Hepatocyte (in vitro differentiated cells): ENCODE measurements around the gene SLC17A2. TPM values are rescaled to one million over a fixed set of nuclear protein-coding genes. Genes with fewer than 3 reads are reported as not detected.

Source experiments
- DNase-seq: peaks from one replicate; pipeline ENCODE4 v3.0.0-alpha.2; 2016; ENCODE audit warnings: low spot score
- H2AFZ ChIP-seq: fragments of 200-600 bp; sonication (generic); 2 replicates; pipeline ENCODE4 v1.6.0; 2016; ENCODE audit warnings: antibody characterized with exemption, mild to moderate bottlenecking
- H3K27ac ChIP-seq: fragments of 200-600 bp; sonication (generic); 2 replicates; pipeline ENCODE4 v1.5.1; 2016; ENCODE audit warnings: mild to moderate bottlenecking
- H3K27me3 ChIP-seq: fragments of 200-600 bp; sonication (generic); 2 replicates; pipeline ENCODE4 v1.6.1; 2016
- H3K36me3 ChIP-seq: fragments of 200-600 bp; sonication (generic); replicated peaks from 2 replicates; pipeline ENCODE4 v1.5.1; 2016; ENCODE audit warnings: low read depth; ENCODE audit not compliant: insufficient read depth
- H3K4me1 ChIP-seq: fragments of 200-600 bp; sonication (generic); 2 replicates; pipeline ENCODE4 v1.5.1; 2016; ENCODE audit warnings: mild to moderate bottlenecking, moderate library complexity; ENCODE audit not compliant: insufficient read depth
- H3K4me2 ChIP-seq: fragments of 200-600 bp; sonication (generic); 2 replicates; pipeline ENCODE4 v1.6.0; 2016
- H3K4me3 ChIP-seq: fragments of 200-600 bp; sonication (generic); 2 replicates; pipeline ENCODE4 v1.5.1; 2016; ENCODE audit warnings: mild to moderate bottlenecking
- H3K79me2 ChIP-seq: fragments of 200-600 bp; sonication (generic); 2 replicates; pipeline ENCODE4 v1.6.0; 2017; ENCODE audit warnings: mild to moderate bottlenecking
- H3K9me2 ChIP-seq: fragments of 200-600 bp; sonication (generic); replicated peaks from 2 replicates; pipeline ENCODE4 v1.6.0; 2017; ENCODE audit warnings: mild to moderate bottlenecking; ENCODE audit not compliant: insufficient read depth
- H3K9me3 ChIP-seq: fragments of 200-600 bp; sonication (generic); 2 replicates; pipeline ENCODE4 v1.5.1; 2016; ENCODE audit warnings: low read depth, mild to moderate bottlenecking
- H4K20me1 ChIP-seq: fragments of 200-600 bp; sonication (generic); 2 replicates; pipeline ENCODE4 v1.6.0; 2016; ENCODE audit warnings: mild to moderate bottlenecking; ENCODE audit not compliant: insufficient read depth, poor library complexity, severe bottlenecking
- CTCF ChIP-seq: fragments of 200-600 bp; sonication (generic); IDR thresholded peaks from 2 replicates; pipeline ENCODE4 v1.5.1; 2016; ENCODE audit warnings: antibody characterized with exemption, mild to moderate bottlenecking; ENCODE audit not compliant: poor library complexity
- EZH2 ChIP-seq: fragments of 200-600 bp; sonication (generic); IDR thresholded peaks from 2 replicates; pipeline ENCODE4 v1.6.1; 2016; ENCODE audit warnings: antibody characterized with exemption, mild to moderate bottlenecking, borderline replicate concordance
- EZH2phosphoT487 ChIP-seq: fragments of 200-600 bp; sonication (generic); IDR thresholded peaks from one replicate; pipeline ENCODE4 v1.6.1; 2018; ENCODE audit warnings: antibody characterized with exemption, mild to moderate bottlenecking, low read depth, moderate library complexity; ENCODE audit not compliant: unreplicated experiment, severe bottlenecking
- WGBS: methylation state at CpG from one replicate; pipeline ENCODE4 v1.1.6; 2016; ENCODE audit warnings: low lambda C conversion rate; ENCODE audit errors: missing lambda C conversion rate; 5-methylcytosine and 5-hydroxymethylcytosine counted together
- polyA plus RNA-seq: library from polyadenylated mRNA; unstranded; fragments of >200 nt; fragmentation: Nextera tagmentation; extraction: Ambion mirVana; gene quantifications from 2 replicates; pipeline ENCODE4 v1.2.1, GENCODE V29; 2016
- total RNA-seq: library from RNA; depleted of rRNA; stranded (reverse); fragments of >200 nt; gene quantifications from 2 replicates; pipeline ENCODE4 v1.2.3, GENCODE V29; 2014

SLC17A2 gene
- total and polyA plus RNA-seq, 2 experiments from 2014 or later, result 2.8 to 6.4 TPM

GRCh38 chr6:25942561-25943147, 12.2 kb upstream of the SLC17A2 start:
- no peaks in the 10 kb centered on the region for H3K9me3 ChIP-seq
- no peaks in the 10 kb centered on the region for H3K27me3 ChIP-seq
- DNase-seq, result peak; percentile 48
- H3K4me2 ChIP-seq, result no peak overlapping the region
- TF ChIP-seq EZH2phosphoT487 (no peak), CTCF (peak; percentile 73), EZH2 (no peak)
- no peaks in the 10 kb centered on the region for H3K4me1 ChIP-seq
- H3K27ac ChIP-seq, result no peak overlapping the region
- H3K4me3 ChIP-seq, result no peak overlapping the region
- no peak overlapping the region for H2AFZ ChIP-seq
- WGBS, result 44% methylated on average over 3 of the region's 3 CpGs
- no peaks in the 10 kb centered on the region for H3K79me2 ChIP-seq
- H4K20me1 ChIP-seq, result no peaks in the 10 kb centered on the region
- no peaks in the 10 kb centered on the region for H3K9me2 ChIP-seq
- no peaks in the 10 kb centered on the region for H3K36me3 ChIP-seq

GRCh38 chr6:25939593-25939992, 9.1 kb upstream of the SLC17A2 start:
- H3K4me2 ChIP-seq, result no peak overlapping the region
- no peak overlapping the region for H2AFZ ChIP-seq
- no peaks in the 10 kb centered on the region for H3K27me3 ChIP-seq
- 79% methylated on average over 2 of the region's 2 CpGs for WGBS
- TF ChIP-seq EZH2phosphoT487 (no peak), EZH2 (no peak), CTCF (no peak)
- no peaks in the 10 kb centered on the region for H3K36me3 ChIP-seq
- no peaks in the 10 kb centered on the region for H4K20me1 ChIP-seq
- H3K4me1 ChIP-seq, result no peaks in the 10 kb centered on the region
- no peak for DNase-seq
- no peak overlapping the region for H3K27ac ChIP-seq
- H3K4me3 ChIP-seq, result no peak overlapping the region
- no peaks in the 10 kb centered on the region for H3K9me3 ChIP-seq
- no peaks in the 10 kb centered on the region for H3K9me2 ChIP-seq
- H3K79me2 ChIP-seq, result no peaks in the 10 kb centered on the region

- H2AFZ ChIP-seq, result no peak overlapping the region
- WGBS, result 93% methylated on average over 5 of the region's 5 CpGs
- no peaks in the 10 kb centered on the region for H4K20me1 ChIP-seq
- no peaks in the 10 kb centered on the region for H3K9me2 ChIP-seq
- no peaks in the 10 kb centered on the region for H3K79me2 ChIP-seq
- H3K4me2 ChIP-seq, result no peak overlapping the region
- no peaks in the 10 kb centered on the region for H3K36me3 ChIP-seq
- no peak overlapping the region for H3K27ac ChIP-seq
- no peak for DNase-seq
- no peak overlapping the region for H3K4me3 ChIP-seq
- H3K27me3 ChIP-seq, result no peaks in the 10 kb centered on the region
- no peaks in the 10 kb centered on the region for H3K4me1 ChIP-seq
- no peaks in the 10 kb centered on the region for H3K9me3 ChIP-seq
- TF ChIP-seq CTCF (no peak), EZH2 (no peak), EZH2phosphoT487 (no peak)
Observed at GRCh38 chr6:25935953-25936352, 5.5 kb upstream of the SLC17A2 start.
